ENCODE measurements around the gene PTPRM. TPM values are rescaled to one million over a fixed set of nuclear protein-coding genes. Genes with fewer than 3 reads are reported as not detected.

PTPRM gene
- total and polyA plus RNA-seq, 2 experiments from 2014 or later: 1.6 to 5.3 TPM

DNA sequence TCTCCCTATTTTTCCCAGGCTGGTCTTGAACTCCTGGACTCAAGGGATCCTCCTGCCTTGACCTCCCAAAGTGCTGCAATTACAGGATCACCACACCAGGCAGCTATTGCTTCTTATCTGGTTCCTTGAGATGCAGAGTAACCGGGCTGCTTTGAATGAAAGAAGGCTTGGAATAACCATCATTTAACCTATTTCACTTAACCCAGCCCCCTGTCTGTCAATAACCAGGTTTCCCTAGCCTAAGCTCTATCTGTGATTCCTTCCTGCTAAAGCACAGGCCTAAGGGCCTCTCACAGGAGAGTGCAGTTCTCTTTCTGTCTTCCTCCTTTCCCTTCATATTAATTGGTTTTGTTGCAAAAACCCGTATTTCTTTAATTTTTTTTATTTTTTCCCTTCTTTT is 648.6 kb downstream of the PTPRM start (continued):
- TF ChIP-seq, protein P1, sequence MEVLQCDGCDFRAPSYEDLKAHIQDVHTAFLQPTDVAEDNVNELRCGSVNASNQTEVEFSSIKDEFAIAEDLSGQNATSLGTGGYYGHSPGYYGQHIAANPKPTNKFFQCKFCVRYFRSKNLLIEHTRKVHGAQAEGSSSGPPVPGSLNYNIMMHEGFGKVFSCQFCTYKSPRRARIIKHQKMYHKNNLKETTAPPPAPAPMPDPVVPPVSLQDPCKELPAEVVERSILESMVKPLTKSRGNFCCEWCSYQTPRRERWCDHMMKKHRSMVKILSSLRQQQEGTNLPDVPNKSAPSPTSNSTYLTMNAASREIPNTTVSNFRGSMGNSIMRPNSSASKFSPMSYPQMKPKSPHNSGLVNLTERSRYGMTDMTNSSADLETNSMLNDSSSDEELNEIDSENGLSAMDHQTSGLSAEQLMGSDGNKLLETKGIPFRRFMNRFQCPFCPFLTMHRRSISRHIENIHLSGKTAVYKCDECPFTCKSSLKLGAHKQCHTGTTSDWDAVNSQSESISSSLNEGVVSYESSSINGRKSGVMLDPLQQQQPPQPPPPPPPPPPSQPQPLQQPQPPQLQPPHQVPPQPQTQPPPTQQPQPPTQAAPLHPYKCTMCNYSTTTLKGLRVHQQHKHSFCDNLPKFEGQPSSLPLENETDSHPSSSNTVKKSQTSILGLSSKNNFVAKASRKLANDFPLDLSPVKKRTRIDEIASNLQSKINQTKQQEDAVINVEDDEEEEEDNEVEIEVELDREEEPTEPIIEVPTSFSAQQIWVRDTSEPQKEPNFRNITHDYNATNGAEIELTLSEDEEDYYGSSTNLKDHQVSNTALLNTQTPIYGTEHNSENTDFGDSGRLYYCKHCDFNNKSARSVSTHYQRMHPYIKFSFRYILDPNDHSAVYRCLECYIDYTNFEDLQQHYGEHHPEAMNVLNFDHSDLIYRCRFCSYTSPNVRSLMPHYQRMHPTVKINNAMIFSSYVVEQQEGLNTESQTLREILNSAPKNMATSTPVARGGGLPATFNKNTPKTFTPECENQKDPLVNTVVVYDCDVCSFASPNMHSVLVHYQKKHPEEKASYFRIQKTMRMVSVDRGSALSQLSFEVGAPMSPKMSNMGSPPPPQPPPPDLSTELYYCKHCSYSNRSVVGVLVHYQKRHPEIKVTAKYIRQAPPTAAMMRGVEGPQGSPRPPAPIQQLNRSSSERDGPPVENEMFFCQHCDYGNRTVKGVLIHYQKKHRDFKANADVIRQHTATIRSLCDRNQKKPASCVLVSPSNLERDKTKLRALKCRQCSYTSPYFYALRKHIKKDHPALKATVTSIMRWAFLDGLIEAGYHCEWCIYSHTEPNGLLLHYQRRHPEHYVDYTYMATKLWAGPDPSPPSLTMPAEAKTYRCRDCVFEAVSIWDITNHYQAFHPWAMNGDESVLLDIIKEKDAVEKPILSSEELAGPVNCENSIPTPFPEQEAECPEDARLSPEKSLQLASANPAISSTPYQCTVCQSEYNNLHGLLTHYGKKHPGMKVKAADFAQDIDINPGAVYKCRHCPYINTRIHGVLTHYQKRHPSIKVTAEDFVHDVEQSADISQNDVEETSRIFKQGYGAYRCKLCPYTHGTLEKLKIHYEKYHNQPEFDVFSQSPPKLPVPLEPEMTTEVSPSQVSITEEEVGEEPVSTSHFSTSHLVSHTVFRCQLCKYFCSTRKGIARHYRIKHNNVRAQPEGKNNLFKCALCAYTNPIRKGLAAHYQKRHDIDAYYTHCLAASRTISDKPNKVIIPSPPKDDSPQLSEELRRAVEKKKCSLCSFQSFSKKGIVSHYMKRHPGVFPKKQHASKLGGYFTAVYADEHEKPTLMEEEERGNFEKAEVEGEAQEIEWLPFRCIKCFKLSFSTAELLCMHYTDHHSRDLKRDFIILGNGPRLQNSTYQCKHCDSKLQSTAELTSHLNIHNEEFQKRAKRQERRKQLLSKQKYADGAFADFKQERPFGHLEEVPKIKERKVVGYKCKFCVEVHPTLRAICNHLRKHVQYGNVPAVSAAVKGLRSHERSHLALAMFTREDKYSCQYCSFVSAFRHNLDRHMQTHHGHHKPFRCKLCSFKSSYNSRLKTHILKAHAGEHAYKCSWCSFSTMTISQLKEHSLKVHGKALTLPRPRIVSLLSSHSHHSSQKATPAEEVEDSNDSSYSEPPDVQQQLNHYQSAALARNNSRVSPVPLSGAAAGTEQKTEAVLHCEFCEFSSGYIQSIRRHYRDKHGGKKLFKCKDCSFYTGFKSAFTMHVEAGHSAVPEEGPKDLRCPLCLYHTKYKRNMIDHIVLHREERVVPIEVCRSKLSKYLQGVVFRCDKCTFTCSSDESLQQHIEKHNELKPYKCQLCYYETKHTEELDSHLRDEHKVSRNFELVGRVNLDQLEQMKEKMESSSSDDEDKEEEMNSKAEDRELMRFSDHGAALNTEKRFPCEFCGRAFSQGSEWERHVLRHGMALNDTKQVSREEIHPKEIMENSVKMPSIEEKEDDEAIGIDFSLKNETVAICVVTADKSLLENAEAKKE (CRISPR knock-in tag; IDR thresholded peaks at IDR 0.05): no peak
- TF ChIP-seq STAT1 (IDR thresholded peaks at IDR 0.05; ENCODE audit: unreplicated experiment): no peak

DNA sequence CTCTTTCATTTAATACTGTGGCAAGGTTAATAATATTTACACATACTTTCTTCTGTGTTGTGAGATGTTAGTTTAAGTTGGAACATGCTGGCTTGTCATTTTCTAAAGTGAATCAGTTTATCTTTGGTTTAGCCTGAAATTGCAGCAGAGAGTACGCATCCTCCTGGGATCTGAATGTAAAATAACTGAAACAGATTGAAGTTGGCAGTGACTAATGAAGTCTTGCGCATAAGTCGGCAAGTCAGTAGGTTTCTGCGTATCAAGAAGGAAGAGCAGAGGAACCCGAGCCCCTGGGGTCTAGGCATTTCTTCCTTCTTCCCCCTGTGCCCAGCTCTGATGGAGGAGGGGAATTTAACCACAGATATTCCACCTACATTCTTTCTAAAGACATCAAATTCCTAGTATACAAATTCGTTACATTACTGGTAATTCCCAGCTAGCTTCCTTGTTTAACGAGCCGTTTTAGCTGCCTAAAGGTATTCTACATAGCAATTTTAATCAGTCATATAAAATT is 650.0 kb downstream of the PTPRM start:
- peak overlapping the region; percentile 21; the same call in 2 of the 3 replicates for H3K4me3 Mint-ChIP-seq

More for the DNA sequence above, 650.0 kb downstream of the PTPRM start:
- peaks cover 3% of the 10 kb centered on the region for H3K27me3 Mint-ChIP-seq (ENCODE audit: insufficient read depth, low read depth, poor library complexity)
- H3K9me2 ChIP-seq (ENCODE audit: insufficient read depth): no peaks in the 10 kb centered on the region
- H3K9me3 Mint-ChIP-seq: no peaks in the 10 kb centered on the region
- peak overlapping the region; percentile 69 for H3K27ac Mint-ChIP-seq
- peak overlapping the region; percentile 70 for H3K27ac ChIP-seq (ENCODE audit: low read depth)
- H3K36me3 Mint-ChIP-seq (ENCODE audit: low read depth): no peaks in the 10 kb centered on the region
- TF ChIP-seq EZH2phosphoT487 (IDR thresholded peaks at IDR 0.05; ENCODE audit: unreplicated experiment): no peak
- no peak for TF ChIP-seq STAT1 (IDR thresholded peaks at IDR 0.05; ENCODE audit: unreplicated experiment)
- TF ChIP-seq, protein P2, sequence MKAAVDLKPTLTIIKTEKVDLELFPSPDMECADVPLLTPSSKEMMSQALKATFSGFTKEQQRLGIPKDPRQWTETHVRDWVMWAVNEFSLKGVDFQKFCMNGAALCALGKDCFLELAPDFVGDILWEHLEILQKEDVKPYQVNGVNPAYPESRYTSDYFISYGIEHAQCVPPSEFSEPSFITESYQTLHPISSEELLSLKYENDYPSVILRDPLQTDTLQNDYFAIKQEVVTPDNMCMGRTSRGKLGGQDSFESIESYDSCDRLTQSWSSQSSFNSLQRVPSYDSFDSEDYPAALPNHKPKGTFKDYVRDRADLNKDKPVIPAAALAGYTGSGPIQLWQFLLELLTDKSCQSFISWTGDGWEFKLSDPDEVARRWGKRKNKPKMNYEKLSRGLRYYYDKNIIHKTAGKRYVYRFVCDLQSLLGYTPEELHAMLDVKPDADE (IDR thresholded peaks at IDR 0.05): no peak
- no peak for TF ChIP-seq EZH2 (IDR thresholded peaks at IDR 0.05; ENCODE audit: low read depth, unreplicated experiment)
- TF ChIP-seq NANOG (IDR thresholded peaks at IDR 0.05; ENCODE audit: borderline replicate concordance): no peak
- no peaks in the 10 kb centered on the region for H3K36me3 ChIP-seq (ENCODE audit: insufficient read depth)
- no peaks in the 10 kb centered on the region for H3K79me2 ChIP-seq (replicated peaks; ENCODE audit: insufficient read depth)
- peak overlapping the region; percentile 5 for H3K4me3 ChIP-seq
- no peaks in the 10 kb centered on the region for H3K27me3 ChIP-seq (ENCODE audit: insufficient read depth)
- peaks cover 32% of the 10 kb centered on the region for H3K4me1 ChIP-seq (ENCODE audit: insufficient read depth)
- no peaks in the 10 kb centered on the region for H3F3A ChIP-seq (replicated peaks; ENCODE audit: low read depth)
- H2AFZ ChIP-seq: no peak overlapping the region
- peak; percentile 53 for ATAC-seq
- peak overlapping the region; percentile 50 for H3K4me2 ChIP-seq
- peak; percentile 64 for DNase-seq (ENCODE audit: low spot score)
- H4K20me1 ChIP-seq (replicated peaks; ENCODE audit: insufficient read depth): no peaks in the 10 kb centered on the region
- H3K4me1 Mint-ChIP-seq: peaks cover 49% of the 10 kb centered on the region
